ENCODE results near the gene ZSWIM9. TPM values are rescaled to one million over a fixed set of nuclear protein-coding genes. Genes with fewer than 3 reads are reported as not detected.

ZSWIM9 gene
- total RNA-seq, 2 experiments from 2014 or later, result 9.0 to 10.3 TPM

Other genes with a start within 250 kb of the ZSWIM9 start
- gene BSPH1, start 178.5 kb upstream of the ZSWIM9 start, total RNA-seq, result not detected
- gene ELSPBP1, start 176.0 kb upstream of the ZSWIM9 start, total RNA-seq, result not detected
- gene CABP5, start 126.6 kb upstream of the ZSWIM9 start, total RNA-seq, result not detected
- gene PLA2G4C, start 59.9 kb upstream of the ZSWIM9 start, total RNA-seq, result 1 to 10 TPM in 1 of 2 experiments, under 1 TPM in 1; 0.73 to 1.8 TPM
- gene LIG1, start 336 bp upstream of the ZSWIM9 start, total RNA-seq, result 100 to 1,000 TPM; 190 to 198 TPM
- 100 to 1,000 TPM; 180 to 185 TPM for gene CARD8, start 85.2 kb downstream of the ZSWIM9 start, total RNA-seq
- under 1 TPM; 0.44 to 0.45 TPM for gene ZNF114, start 99.4 kb downstream of the ZSWIM9 start, total RNA-seq
- 100 to 1,000 TPM; 300 to 320 TPM for gene EMP3, start 154.9 kb downstream of the ZSWIM9 start, total RNA-seq
- 10 to 100 TPM; 17.1 to 19.4 TPM for gene TMEM143, start 193.3 kb downstream of the ZSWIM9 start, total RNA-seq
- not detected for gene SYNGR4, start 193.7 kb downstream of the ZSWIM9 start, total RNA-seq
- 10 to 100 TPM; 70.3 to 71.3 TPM for gene KDELR1, start 220.9 kb downstream of the ZSWIM9 start, total RNA-seq
- under 1 TPM; 0.05 to 0.08 TPM for gene GRIN2D, start 223.0 kb downstream of the ZSWIM9 start, total RNA-seq

All from activated CD8-positive, alpha-beta T cell treated with anti-CD3 and anti-CD28 coated beads, Interleukin-2, amount 10 ng/mL, durations not matched to agents 7 days and 5 days (primary cell).